Ishikawa (cell line): Measurements from ENCODE around the gene DUSP8.
A peak's percentile ranks its signal among the peaks of the same experiment; 100 is the strongest.

Experiments
- CEBPB ChIP-seq: IDR thresholded peaks from 2 replicates; pipeline ENCODE4 v1.6.1; 2012
- CREB1 ChIP-seq: IDR thresholded peaks from 2 replicates; pipeline ENCODE4 v1.6.1; 2012; ENCODE audit warnings: low read depth
- EGR1 ChIP-seq: IDR thresholded peaks from 2 replicates; pipeline ENCODE4 v1.6.1; 2012
- EP300 ChIP-seq: IDR thresholded peaks from 2 replicates; pipeline ENCODE4 v1.6.1; 2012; ENCODE audit warnings: borderline replicate concordance
- FOXM1 ChIP-seq: IDR thresholded peaks from 2 replicates; pipeline ENCODE4 v1.6.1; 2012; ENCODE audit warnings: low read depth, borderline replicate concordance
- NFIC ChIP-seq: IDR thresholded peaks from 2 replicates; pipeline ENCODE4 v1.6.1; 2012
- RAD21 ChIP-seq: IDR thresholded peaks from 2 replicates; pipeline ENCODE4 v1.6.1; 2012; ENCODE audit warnings: low read depth
- TAF1 ChIP-seq: IDR thresholded peaks from 2 replicates; pipeline ENCODE4 v1.6.1; 2012; ENCODE audit warnings: low read depth, mild to moderate bottlenecking
- TCF12 ChIP-seq: IDR thresholded peaks from 2 replicates; pipeline ENCODE4 v1.6.1; 2012; ENCODE audit warnings: low read depth
- TEAD4 ChIP-seq: IDR thresholded peaks from 2 replicates; pipeline ENCODE4 v1.6.1; 2012
- YY1 ChIP-seq: IDR thresholded peaks from 2 replicates; pipeline ENCODE4 v1.6.1; 2012; ENCODE audit warnings: low read depth
- ZBTB7A ChIP-seq: IDR thresholded peaks from 2 replicates; pipeline ENCODE4 v1.6.1; 2012; ENCODE audit warnings: low read depth
- TF ChIP-seq, protein P1 (sequence below): IDR thresholded peaks from 2 replicates; pipeline ENCODE4 v1.6.1; 2012
- TF ChIP-seq, protein P2 (sequence below): IDR thresholded peaks from 2 replicates; pipeline ENCODE4 v1.6.1; 2012; ENCODE audit warnings: low read depth, mild to moderate bottlenecking
- TF ChIP-seq, protein P3 (sequence below): IDR thresholded peaks from 2 replicates; pipeline ENCODE4 v1.6.1; 2012

The DUSP8 gene

GRCh38 chr11:1554981-1555712 is 16.9 kb downstream of the DUSP8 start:
- TF ChIP-seq EGR1 (no peak), EP300 (no peak), TEAD4 (no peak), CREB1 (no peak), TAF1 (no peak)
- TF ChIP-seq, protein P1, sequence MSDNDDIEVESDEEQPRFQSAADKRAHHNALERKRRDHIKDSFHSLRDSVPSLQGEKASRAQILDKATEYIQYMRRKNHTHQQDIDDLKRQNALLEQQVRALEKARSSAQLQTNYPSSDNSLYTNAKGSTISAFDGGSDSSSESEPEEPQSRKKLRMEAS: no peak
- TF ChIP-seq, protein P2, sequence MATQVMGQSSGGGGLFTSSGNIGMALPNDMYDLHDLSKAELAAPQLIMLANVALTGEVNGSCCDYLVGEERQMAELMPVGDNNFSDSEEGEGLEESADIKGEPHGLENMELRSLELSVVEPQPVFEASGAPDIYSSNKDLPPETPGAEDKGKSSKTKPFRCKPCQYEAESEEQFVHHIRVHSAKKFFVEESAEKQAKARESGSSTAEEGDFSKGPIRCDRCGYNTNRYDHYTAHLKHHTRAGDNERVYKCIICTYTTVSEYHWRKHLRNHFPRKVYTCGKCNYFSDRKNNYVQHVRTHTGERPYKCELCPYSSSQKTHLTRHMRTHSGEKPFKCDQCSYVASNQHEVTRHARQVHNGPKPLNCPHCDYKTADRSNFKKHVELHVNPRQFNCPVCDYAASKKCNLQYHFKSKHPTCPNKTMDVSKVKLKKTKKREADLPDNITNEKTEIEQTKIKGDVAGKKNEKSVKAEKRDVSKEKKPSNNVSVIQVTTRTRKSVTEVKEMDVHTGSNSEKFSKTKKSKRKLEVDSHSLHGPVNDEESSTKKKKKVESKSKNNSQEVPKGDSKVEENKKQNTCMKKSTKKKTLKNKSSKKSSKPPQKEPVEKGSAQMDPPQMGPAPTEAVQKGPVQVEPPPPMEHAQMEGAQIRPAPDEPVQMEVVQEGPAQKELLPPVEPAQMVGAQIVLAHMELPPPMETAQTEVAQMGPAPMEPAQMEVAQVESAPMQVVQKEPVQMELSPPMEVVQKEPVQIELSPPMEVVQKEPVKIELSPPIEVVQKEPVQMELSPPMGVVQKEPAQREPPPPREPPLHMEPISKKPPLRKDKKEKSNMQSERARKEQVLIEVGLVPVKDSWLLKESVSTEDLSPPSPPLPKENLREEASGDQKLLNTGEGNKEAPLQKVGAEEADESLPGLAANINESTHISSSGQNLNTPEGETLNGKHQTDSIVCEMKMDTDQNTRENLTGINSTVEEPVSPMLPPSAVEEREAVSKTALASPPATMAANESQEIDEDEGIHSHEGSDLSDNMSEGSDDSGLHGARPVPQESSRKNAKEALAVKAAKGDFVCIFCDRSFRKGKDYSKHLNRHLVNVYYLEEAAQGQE: no peak

- TF ChIP-seq, protein P3, sequence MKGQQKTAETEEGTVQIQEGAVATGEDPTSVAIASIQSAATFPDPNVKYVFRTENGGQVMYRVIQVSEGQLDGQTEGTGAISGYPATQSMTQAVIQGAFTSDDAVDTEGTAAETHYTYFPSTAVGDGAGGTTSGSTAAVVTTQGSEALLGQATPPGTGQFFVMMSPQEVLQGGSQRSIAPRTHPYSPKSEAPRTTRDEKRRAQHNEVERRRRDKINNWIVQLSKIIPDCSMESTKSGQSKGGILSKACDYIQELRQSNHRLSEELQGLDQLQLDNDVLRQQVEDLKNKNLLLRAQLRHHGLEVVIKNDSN: 0 out of 2 replicates have a peak, but pooled peaks have one; percentile 14
- TF ChIP-seq, protein P1: 0 out of 2 replicates have a peak, but pooled peaks have one; percentile 23
- TF ChIP-seq TCF12 (peak; percentile 57), FOXM1 (no peak), RAD21 (peak; percentile 49), CEBPB (no peak), NFIC (peak; percentile 26; the same call in 1 of the 2 replicates)
Measured at GRCh38 chr11:1553808-1554594, 18.1 kb downstream of the DUSP8 start.

- no peak for TF ChIP-seq EP300
- TF ChIP-seq, protein P1: no peak
- TF ChIP-seq, protein P3: no peak
- no peak for TF ChIP-seq RAD21
Measured at GRCh38 chr11:1549338-1550330, 22.4 kb downstream of the DUSP8 start.

DNA sequence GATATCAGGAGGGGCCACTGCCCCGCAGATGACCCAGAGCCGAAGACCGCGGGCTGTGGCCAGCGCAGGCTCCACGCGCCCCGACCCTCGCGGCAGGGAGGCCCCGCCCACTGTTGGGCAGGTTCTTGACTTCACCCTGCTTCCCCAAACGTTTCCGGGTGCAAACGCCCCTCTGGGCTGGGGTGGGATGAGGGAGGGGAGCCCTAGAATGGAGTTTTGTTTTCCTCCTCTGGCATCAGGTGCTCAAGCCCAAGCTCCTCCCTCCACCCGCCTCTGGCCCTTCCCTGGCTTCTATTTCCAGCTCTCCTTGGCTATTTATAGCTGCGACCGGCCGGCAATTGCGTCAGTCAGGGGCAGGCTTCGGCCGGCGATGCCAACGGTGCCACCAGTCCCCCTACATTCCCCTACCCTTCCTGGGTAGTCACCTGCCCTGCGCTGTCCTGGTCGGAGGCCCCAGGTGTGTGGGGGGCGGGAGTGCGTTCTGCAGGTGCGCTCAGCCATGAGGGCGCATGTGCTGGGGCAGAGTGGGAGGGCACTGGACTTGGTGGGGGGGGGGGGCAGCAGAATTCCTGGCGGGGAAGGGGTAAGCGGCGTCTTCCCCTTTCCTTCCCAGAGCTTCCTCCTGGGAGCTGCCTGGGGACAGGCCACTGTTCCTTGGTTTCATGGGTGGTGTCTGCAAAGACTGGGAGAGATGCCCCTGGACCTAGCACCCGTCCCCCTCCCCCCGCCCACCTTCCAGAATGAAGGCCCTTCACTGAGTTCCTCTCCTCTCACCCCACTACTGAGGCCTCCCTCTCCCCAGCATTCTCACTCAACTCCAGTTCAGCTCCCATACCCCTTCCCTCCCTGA is 23.6 kb downstream of the DUSP8 start:
- TF ChIP-seq ZBTB7A (peak; percentile 14; the same call in 1 of the 2 replicates), FOXM1 (no peak), EGR1 (0 out of 2 replicates have a peak, but pooled peaks have one; percentile 8), TCF12 (peak; percentile 73), TEAD4 (peak; percentile 45), RAD21 (no peak), CEBPB (peak; percentile 87), TAF1 (no peak), CREB1 (0 out of 2 replicates have a peak, but pooled peaks have one; percentile 1), EP300 (peak; percentile 12; the same call in 1 of the 2 replicates), NFIC (peak; percentile 51), YY1 (no peak)
- TF ChIP-seq, protein P3: peak; percentile 62
- TF ChIP-seq, protein P2: no peak
- TF ChIP-seq, protein P1: peak; percentile 53; the same call in 1 of the 2 replicates
